GM19397 (cell line): Measurements from ENCODE around the gene EDIL3.

ENCODE experiments used
- ATAC-seq: cut with Tn5 transposase; IDR thresholded peaks from one replicate; pipeline ENCODE4 v1.9.1; 2021; ENCODE audit warnings: mild to moderate bottlenecking, moderate library complexity; ENCODE audit not compliant: unreplicated experiment

The EDIL3 gene

DNA sequence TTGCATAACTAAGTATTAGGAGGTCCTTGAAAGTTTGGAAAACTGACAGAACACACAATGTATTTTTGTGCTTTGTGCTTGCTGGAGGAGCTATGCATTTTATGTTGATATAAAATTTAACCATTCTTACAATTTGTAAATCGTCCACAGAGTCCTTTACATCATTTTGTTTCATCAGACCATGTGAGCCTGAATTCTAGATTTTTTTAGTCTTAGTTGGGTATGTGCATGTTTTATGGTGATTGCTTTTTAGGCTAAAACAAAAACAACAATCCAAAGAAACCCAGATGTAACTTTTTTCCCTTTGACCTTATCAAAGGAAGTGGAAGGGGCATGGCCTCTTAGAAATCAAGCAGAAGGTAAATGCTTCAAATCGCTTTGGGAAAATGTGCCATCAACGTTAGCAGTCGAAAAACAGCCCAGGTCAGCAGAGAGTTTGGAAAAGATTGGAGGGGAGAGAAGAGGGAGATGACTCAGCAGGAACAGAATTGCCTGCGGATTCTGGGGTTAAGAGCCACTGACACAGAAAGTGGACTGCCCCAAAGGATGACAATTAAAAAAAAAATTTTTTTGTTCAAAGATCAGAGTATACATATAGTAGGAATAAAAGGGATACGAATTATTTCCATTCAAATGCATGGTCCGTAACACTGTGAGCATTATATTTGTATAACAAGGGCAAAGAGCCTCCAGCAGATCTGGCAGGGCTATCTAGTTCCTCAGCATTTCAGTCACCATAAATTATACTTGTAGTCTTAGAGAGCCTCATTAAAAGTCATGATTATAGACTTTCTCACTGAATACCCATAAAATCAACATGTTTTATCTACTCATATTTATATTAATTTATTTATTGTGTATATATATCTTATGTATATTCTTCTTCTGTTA, 410.5 kb downstream of the EDIL3 start:
- ATAC-seq, result no peak

- no peak for ATAC-seq
Observed at GRCh38 chr5:83972909-83973308, 411.8 kb downstream of the EDIL3 start.

DNA sequence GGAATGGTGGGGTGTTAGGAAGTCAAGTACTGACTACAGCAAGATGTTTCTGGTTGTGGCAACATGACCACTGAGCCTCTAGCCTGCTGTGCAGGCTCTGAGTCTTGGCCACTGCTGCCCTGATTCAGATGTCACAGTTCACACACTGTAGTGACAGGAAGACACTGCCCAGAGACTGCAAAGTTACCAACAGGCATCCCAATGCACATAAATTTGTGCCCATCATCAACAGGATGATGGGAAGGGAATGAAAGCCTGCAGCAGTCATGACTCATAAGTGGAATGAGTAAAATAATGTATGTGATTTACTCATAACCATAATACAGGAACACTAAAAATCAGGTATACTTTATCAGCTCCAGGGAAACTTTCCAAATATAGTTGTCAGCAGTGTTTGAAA, 412.4 kb downstream of the EDIL3 start:
- no peak for ATAC-seq

DNA sequence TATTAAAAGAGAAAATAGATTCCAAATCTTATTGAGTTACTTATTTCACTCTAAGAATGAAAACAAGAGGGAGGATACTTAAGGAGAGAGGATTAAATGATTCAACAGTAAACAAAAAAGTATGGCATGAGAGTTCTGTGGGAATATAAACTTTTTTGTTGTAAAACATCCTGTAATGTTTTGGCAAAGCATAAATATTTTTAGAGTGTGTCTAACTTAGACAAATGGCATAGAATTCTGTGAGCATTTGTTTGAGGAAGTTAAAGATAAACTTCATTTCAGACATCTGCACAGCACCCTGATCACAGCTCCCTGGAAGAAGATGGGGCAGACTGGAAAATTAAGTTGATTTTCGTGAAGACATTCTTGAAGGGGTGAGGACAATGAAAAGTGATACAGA, 417.3 kb downstream of the EDIL3 start:
- ATAC-seq, result no peak

GRCh38 chr5:83965441-83965840, 419.2 kb downstream of the EDIL3 start:
- no peak for ATAC-seq

DNA sequence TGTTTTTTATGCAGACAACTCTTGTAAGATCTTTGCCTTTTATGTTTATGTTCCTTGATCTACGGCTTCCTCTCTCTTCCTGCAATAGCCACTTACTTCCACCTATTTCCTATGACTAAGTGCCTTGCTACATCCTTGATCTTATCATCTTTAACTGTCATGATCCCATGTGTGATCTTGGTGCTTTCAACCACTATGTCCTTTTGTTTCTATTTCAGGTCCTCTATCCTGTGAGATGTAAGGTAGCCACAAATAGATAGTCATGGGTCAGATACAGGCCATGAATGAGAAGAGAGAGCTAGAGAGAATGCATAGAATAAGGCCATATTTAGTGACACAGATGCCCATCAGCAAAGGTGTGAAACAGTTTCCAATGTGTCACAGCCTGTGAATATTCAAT, 420.4 kb downstream of the EDIL3 start:
- no peak for ATAC-seq

GRCh38 chr5:83957188-83957587, 427.5 kb downstream of the EDIL3 start:
- no peak for ATAC-seq

GRCh38 chr5:83956386-83956785, 428.3 kb downstream of the EDIL3 start:
- ATAC-seq, result no peak

DNA sequence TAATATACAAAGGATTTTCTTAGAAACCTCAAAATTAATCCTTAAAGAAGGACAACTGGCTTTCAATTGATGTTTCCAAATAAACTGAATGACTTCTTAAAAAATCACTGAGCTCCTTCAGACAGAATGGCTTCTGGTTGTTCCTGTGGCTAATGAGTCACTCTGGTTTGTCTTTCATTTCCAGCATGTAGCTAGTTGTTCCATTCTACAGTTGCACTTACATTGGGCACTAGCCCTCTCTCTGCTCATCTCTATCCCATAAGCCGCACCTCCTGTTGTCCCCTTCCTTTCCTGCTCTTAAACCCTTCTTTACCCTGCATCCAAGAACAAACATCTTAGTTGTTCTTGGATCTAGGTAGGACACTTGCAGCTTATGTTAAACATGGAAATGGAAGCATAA, 428.8 kb downstream of the EDIL3 start:
- no peak for ATAC-seq

GRCh38 chr5:83947763-83948162, 436.9 kb downstream of the EDIL3 start:
- no peak for ATAC-seq

DNA sequence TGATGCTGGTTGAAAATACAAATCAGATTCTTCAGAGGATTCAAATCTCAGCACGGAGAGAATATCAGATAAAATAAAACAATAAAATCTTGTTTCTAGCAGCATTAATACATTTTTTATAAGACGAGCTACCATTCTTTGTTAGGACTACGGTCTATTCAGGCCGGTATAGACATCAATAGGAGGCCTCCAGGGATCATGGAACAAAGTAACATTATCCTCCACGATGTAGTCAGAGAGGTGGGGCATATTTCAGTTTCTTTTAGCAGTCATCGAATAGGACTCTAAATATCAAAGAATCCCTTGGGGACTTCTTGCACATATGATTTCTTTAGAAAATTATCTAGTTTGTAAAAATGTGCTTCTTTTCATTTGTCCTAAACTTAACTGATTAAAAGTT, 438.2 kb downstream of the EDIL3 start:
- no peak for ATAC-seq

DNA sequence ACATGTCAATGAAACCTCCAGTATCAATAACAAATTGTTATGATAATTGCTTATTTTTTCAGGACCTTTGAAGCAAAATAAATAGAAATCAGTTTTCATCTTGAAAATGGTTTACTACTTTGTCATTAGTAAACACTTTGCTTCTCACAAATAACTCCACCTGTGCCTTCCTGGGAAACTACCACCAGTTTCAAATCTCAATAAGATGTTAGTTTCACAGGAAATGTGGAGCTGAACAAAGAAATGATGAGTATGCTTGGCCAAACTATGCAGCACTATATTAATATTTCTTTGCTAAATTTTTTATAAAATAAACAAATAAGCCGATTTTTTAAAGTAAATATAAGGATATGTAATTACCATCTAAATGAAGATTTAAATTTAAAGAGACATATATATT, 442.5 kb downstream of the EDIL3 start:
- ATAC-seq, result no peak

DNA sequence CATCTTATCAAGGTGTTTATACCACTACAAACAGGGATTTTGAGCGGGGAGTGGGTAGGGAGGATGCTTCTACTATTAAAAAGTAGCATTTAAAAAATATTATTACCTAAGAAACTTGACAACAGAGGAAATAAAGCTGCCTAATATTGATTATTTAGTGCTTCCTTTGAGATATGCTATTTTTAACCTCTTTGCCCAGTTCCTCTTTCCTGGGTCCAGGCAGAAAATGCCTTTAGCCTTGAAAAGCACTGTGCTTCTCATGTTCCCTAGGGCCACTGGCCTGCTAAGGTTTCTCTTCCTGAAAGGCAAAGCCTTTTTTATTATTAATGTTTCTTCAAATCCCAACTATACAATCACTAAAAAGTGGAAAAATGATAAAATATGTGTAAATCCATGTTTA, 446.8 kb downstream of the EDIL3 start:
- ATAC-seq, result no peak

- ATAC-seq, result no peak
Observed at GRCh38 chr5:83931969-83932368, 452.7 kb downstream of the EDIL3 start.

GRCh38 chr5:83927140-83927733, 457.4 kb downstream of the EDIL3 start:
- no peak for ATAC-seq

DNA sequence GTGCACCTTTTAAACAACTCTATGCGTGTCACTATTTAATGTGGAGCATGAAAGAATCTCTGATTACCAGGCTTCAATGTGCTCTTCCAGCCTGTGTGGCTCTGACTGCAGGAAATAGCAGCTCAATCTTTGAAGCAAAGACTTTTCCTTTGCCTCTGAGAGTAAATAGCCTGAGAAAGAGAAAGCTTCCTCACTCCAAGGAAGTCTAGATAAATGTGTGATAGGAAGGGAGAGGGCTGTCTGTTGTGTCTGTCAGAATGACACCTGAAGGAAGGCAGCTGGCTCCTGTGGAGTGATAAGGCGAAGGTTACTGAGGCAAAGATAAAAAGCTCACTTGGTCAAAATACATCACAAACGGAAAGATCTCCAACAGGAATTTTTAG, 458.7 kb downstream of the EDIL3 start:
- ATAC-seq, result no peak

DNA sequence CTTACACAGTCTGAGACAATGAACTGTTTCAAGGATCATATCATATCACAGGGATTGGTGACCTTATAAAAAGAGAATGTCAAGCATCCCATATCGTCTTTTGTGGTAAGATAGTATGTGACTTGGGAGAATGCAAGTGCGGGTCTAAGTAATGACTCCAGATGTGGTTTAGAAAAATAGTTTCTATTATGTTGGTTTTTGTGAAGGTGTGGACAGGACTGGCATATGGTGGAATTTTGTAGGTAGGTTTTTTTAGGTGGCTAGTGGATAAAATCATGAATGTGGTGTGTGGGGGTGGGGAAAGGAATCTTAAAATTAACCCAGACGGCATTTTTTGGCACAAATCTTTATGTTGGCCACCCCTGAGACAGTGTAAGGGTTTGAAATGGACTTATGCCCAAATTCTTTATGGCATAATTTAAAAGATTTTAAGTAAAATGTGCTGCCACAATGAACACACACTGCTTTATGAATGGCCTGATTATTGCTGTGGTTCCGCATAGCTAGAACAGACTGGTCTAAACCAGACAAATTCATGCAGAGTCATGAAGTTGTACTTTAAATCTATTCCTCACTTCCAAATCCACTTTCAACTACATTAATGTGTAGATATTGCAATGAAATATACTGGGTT, 459.2 kb downstream of the EDIL3 start:
- ATAC-seq, result no peak

- ATAC-seq, result no peak
Observed at GRCh38 chr5:83924891-83925290, 459.8 kb downstream of the EDIL3 start.

DNA sequence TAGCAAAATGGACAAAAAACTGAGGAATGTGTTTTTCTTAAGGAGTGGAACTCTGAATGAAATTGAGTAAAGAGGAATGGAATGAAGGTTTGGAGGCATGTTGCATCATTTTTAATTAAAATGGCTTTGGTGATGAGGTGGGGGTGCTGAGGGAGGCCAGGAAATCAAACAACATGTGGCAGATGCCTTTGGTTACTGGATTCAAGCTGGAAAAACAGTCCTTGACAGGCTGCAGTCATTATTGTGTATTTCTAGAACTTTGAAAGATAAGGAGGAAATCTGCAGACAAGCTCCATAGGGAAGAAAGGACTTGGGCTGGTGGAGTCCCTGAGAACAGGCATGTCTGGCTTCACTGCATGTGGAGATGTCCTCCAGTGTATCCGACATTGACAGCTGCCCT, 460.5 kb downstream of the EDIL3 start:
- no peak for ATAC-seq

- ATAC-seq, result no peak
Observed at GRCh38 chr5:83922699-83923098, 462.0 kb downstream of the EDIL3 start.

- ATAC-seq, result no peak
Observed at GRCh38 chr5:83921666-83922193, 462.9 kb downstream of the EDIL3 start.
